A549 (cell line): ENCODE data around the gene REEP3. TPM values are rescaled to one million over a fixed set of nuclear protein-coding genes. Genes with fewer than 3 reads are reported as not detected.

Experiments
- CBX2 ChIP-seq: fragments of 200-600 bp; sonication (generic); IDR thresholded peaks from 2 replicates; pipeline ENCODE4 v1.6.1; 2016; ENCODE audit warnings: low read depth, mild to moderate bottlenecking, borderline replicate concordance
- CHD2 ChIP-seq: fragments of 150-350 bp; IDR thresholded peaks from 2 replicates; pipeline ENCODE4 v1.6.1; 2014; ENCODE audit warnings: low read length; ENCODE audit not compliant: partially characterized antibody
- CHD4 ChIP-seq: fragments of 200-600 bp; sonication (generic); IDR thresholded peaks from 2 replicates; pipeline ENCODE4 v1.6.1; 2016; ENCODE audit warnings: antibody characterized with exemption, mild to moderate bottlenecking, borderline replicate concordance
- EP300 ChIP-seq, 2 experiments: fragments of >200 bp; sonication (Bioruptor Twin); formaldehyde crosslinking; IDR thresholded peaks; 2 replicates in 1 of 2; 3 replicates in 1 of 2; pipeline ENCODE4 v1.6.1; 2016 to 2017
- ESRRA ChIP-seq: fragments of 150-350 bp; IDR thresholded peaks from 2 replicates; pipeline ENCODE4 v1.6.1; 2014; ENCODE audit warnings: mild to moderate bottlenecking, low read length, borderline replicate concordance
- FOSL2 ChIP-seq, 2 experiments: fragments of 450-650 bp in 1 of 2; fragments of >200 bp in 1 of 2; sonication (Bioruptor Twin) in 1 of 2; formaldehyde crosslinking; IDR thresholded peaks; 2 replicates each; pipeline versions ENCODE4 v1.5.0 to v1.6.1; 2016 to 2020; ENCODE audit warnings: mild to moderate bottlenecking in 1 of 2, moderate library complexity in 1 of 2
- GATA3 ChIP-seq: IDR thresholded peaks from 2 replicates; pipeline ENCODE4 v1.6.1; 2012; ENCODE audit warnings: borderline replicate concordance
- HDAC2 ChIP-seq: fragments of 200-600 bp; sonication (generic); IDR thresholded peaks from 2 replicates; pipeline ENCODE4 v1.6.1; 2016
- HOXB5 ChIP-seq: fragments of 250-450 bp; sonication (Bioruptor Pico); IDR thresholded peaks from 2 replicates; pipeline ENCODE4 v1.5.0; 2020; ENCODE audit warnings: mild to moderate bottlenecking, moderate library complexity
- JUNB ChIP-seq: fragments of >200 bp; sonication (Bioruptor Twin); formaldehyde crosslinking; IDR thresholded peaks from 2 replicates; pipeline ENCODE4 v1.6.1; 2016
- NPAS2 ChIP-seq: fragments of 250-450 bp; sonication (Bioruptor Pico); IDR thresholded peaks from 2 replicates; pipeline ENCODE4 v1.8.0; 2022; ENCODE audit warnings: mild to moderate bottlenecking, moderate library complexity, borderline replicate concordance
- POLR2AphosphoS2 ChIP-seq: conservative IDR thresholded peaks from 2 replicates; pipeline ENCODE4 v1.6.1; 2012; ENCODE audit warnings: low read length, improper control_type of control experiment, inconsistent platforms
- RFX5 ChIP-seq: fragments of 450-650 bp; IDR thresholded peaks from 2 replicates; pipeline ENCODE4 v1.7.1; 2014; ENCODE audit warnings: antibody characterized with exemption, mild to moderate bottlenecking, moderate library complexity
- RNF2 ChIP-seq: fragments of 200-600 bp; sonication (generic); IDR thresholded peaks from 2 replicates; pipeline ENCODE4 v1.6.1; 2016; ENCODE audit warnings: low read depth, mild to moderate bottlenecking, antibody characterized with exemption, moderate library complexity, borderline replicate concordance
- SMC3 ChIP-seq: fragments of >200 bp; sonication (Bioruptor Twin); formaldehyde crosslinking; IDR thresholded peaks from 3 replicates; pipeline ENCODE4 v1.6.1; 2018; ENCODE audit warnings: inconsistent platforms
- SREBF2 ChIP-seq: fragments of 450-650 bp; IDR thresholded peaks from 2 replicates; pipeline ENCODE4 v1.6.1; 2014; ENCODE audit warnings: mild to moderate bottlenecking, moderate library complexity
- TFCP2L1 ChIP-seq: fragments of 250-450 bp; sonication (Bioruptor Pico); IDR thresholded peaks from 2 replicates; pipeline ENCODE4 v1.5.0; 2021; ENCODE audit warnings: mild to moderate bottlenecking
- ZC3H11A ChIP-seq: fragments of 450-650 bp; IDR thresholded peaks from 2 replicates; pipeline ENCODE4 v1.6.1; 2014; ENCODE audit warnings: antibody characterized with exemption, mild to moderate bottlenecking
- ZFP36 ChIP-seq: fragments of 450-650 bp; IDR thresholded peaks from 2 replicates; pipeline ENCODE4 v1.6.1; 2014; ENCODE audit warnings: borderline replicate concordance; ENCODE audit not compliant: partially characterized antibody
- polyA plus RNA-seq, 4 experiments: library from polyadenylated mRNA; depleted of rRNA in 3 of 4; stranded (reverse); fragments of >200 nt; fragmentation: RNase III in 1 of 4; extraction: RNeasy Plus Mini Kit Qiagen cat#74134 plus additional on column Dnase treatment in 1 of 4; gene quantifications; 2 replicates in 3 of 4; 3 replicates in 1 of 4; pipeline ENCODE4 v1.2.3, GENCODE V29; 2011 to 2017
- TF ChIP-seq, protein P1 (sequence below): fragments of >200 bp; sonication (Bioruptor Twin); formaldehyde crosslinking; IDR thresholded peaks from 3 replicates; pipeline ENCODE4 v1.5.1; 2016
- TF ChIP-seq, protein P2 (sequence below): fragments of >200 bp; sonication (Bioruptor Twin); formaldehyde crosslinking; IDR thresholded peaks from 2 replicates; pipeline ENCODE4 v1.6.1; 2016
- TF ChIP-seq, protein P3 (sequence below): IDR thresholded peaks from 2 replicates; pipeline ENCODE4 v1.6.1; 2012; ENCODE audit warnings: low read depth, borderline replicate concordance
- TF ChIP-seq, protein P4 (sequence below): IDR thresholded peaks from 2 replicates; pipeline ENCODE4 v1.6.1; 2012
- TF ChIP-seq, protein P5 (sequence below): fragments of 250-450 bp; sonication (Bioruptor Pico); IDR thresholded peaks from 2 replicates; pipeline ENCODE4 v1.5.0; 2021; ENCODE audit warnings: mild to moderate bottlenecking, moderate library complexity, borderline replicate concordance

The REEP3 gene
- polyA plus RNA-seq, 2 of the 4 experiments (the other 2 are of a cell fraction): 19.6 to 35.8 TPM

DNA sequence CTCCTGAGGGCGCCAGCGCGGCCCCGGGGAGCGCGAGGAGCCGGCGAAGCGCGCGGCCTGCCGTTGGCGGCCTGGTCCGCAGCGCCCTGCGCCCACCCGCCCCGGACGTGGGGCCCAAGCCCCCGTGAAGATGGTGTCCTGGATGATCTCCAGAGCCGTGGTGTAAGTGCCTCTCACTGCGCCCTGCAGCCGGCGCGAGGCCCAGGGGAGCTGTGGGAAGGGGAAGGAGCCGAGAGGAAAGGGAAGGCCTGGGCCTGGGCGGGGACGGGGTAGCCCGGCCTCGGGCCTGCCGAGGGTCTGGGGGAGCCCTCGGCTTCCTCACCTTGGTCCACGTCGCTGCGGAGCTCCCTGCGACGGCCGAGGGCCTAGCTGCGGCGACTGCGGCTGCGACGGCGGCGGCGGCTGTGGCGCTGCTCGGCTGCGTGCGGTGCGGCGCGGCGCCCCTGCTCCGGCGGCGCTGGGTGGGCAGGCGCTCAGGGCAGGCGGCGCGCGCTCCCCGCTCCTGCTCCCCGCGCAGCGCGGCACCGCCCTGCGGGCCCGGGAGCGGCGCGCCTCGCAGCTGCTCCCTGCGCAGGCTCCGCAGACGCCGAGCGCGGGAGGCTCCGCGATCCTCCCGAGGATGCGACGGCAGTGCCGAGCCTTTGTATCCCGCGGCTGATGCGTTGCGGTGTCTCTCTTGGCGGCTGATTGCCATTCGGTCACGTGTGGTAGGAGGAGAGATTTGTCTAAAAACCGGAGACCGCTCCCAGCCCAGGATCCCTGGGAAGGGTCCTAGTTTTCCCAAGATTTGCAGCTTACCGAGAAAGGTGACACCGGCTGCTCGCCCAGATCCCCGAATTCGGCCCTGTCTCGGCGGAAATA, 445 bp downstream of the REEP3 start (continued):
- no peak for TF ChIP-seq JUNB
- TF ChIP-seq RNF2: no peak
- TF ChIP-seq ZFP36: no peak
- TF ChIP-seq HDAC2: no peak
- TF ChIP-seq, protein P1, sequence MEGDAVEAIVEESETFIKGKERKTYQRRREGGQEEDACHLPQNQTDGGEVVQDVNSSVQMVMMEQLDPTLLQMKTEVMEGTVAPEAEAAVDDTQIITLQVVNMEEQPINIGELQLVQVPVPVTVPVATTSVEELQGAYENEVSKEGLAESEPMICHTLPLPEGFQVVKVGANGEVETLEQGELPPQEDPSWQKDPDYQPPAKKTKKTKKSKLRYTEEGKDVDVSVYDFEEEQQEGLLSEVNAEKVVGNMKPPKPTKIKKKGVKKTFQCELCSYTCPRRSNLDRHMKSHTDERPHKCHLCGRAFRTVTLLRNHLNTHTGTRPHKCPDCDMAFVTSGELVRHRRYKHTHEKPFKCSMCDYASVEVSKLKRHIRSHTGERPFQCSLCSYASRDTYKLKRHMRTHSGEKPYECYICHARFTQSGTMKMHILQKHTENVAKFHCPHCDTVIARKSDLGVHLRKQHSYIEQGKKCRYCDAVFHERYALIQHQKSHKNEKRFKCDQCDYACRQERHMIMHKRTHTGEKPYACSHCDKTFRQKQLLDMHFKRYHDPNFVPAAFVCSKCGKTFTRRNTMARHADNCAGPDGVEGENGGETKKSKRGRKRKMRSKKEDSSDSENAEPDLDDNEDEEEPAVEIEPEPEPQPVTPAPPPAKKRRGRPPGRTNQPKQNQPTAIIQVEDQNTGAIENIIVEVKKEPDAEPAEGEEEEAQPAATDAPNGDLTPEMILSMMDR: no peak
- TF ChIP-seq TFCP2L1 (CRISPR knock-in tag): no peak
- TF ChIP-seq CHD2: no peak
- no peak for TF ChIP-seq NPAS2 (CRISPR knock-in tag)
- no peak; the same call in 2 of the 3 replicates for TF ChIP-seq SMC3
- TF ChIP-seq, protein P2, sequence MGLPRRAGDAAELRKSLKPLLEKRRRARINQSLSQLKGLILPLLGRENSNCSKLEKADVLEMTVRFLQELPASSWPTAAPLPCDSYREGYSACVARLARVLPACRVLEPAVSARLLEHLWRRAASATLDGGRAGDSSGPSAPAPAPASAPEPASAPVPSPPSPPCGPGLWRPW: no peak
- TF ChIP-seq CHD4: no peak
- TF ChIP-seq RFX5: no peak
- TF ChIP-seq HOXB5 (CRISPR knock-in tag): no peak
- TF ChIP-seq, protein P3, sequence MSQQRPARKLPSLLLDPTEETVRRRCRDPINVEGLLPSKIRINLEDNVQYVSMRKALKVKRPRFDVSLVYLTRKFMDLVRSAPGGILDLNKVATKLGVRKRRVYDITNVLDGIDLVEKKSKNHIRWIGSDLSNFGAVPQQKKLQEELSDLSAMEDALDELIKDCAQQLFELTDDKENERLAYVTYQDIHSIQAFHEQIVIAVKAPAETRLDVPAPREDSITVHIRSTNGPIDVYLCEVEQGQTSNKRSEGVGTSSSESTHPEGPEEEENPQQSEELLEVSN: 0 out of 2 replicates have a peak, but pooled peaks have one; percentile 36
- TF ChIP-seq FOSL2 (IDR thresholded peaks at IDR 0.05): no peak
- TF ChIP-seq FOSL2 (CRISPR knock-in tag; IDR thresholded peaks at IDR 0.05): no peak
- TF ChIP-seq ZC3H11A: no peak
- no peak for TF ChIP-seq CBX2
- TF ChIP-seq, protein P4, sequence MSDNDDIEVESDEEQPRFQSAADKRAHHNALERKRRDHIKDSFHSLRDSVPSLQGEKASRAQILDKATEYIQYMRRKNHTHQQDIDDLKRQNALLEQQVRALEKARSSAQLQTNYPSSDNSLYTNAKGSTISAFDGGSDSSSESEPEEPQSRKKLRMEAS: peak; percentile 65; the same call in 1 of the 2 replicates
- TF ChIP-seq ESRRA: no peak
- no peak for TF ChIP-seq EP300 (IDR thresholded peaks at IDR 0.05)
- no peak for TF ChIP-seq POLR2AphosphoS2
- TF ChIP-seq, protein P5, sequence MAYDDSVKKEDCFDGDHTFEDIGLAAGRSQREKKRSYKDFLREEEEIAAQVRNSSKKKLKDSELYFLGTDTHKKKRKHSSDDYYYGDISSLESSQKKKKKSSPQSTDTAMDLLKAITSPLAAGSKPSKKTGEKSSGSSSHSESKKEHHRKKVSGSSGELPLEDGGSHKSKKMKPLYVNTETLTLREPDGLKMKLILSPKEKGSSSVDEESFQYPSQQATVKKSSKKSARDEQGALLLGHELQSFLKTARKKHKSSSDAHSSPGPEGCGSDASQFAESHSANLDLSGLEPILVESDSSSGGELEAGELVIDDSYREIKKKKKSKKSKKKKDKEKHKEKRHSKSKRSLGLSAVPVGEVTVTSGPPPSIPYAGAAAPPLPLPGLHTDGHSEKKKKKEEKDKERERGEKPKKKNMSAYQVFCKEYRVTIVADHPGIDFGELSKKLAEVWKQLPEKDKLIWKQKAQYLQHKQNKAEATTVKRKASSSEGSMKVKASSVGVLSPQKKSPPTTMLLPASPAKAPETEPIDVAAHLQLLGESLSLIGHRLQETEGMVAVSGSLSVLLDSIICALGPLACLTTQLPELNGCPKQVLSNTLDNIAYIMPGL: 0 out of 2 replicates have a peak, but pooled peaks have one; percentile 43
- no peak for TF ChIP-seq SREBF2
- no peak; the same call in 1 of the 2 replicates for TF ChIP-seq GATA3
- TF ChIP-seq, all 56 proteins: peak for 12
